K562 (cell line): Measurements from ENCODE around the gene ADARB2. TPM values are rescaled to one million over a fixed set of nuclear protein-coding genes. Genes with fewer than 3 reads are reported as not detected.

Source experiments
- ATAC-seq: fragments of 200-7000 bp; cut with Tn5 transposase; 3 replicates; pipeline ENCODE4 v1.9.1; 2020; ENCODE audit warnings: moderate library complexity
- BruUV-seq: library from RNA; stranded (reverse); fragments of 400-500 nt; replicated peaks from 2 replicates; lab custom pipeline; 2021; lab: Mats Ljungman, UMichigan
- CTCF ChIA-PET: fragments of 300-600 bp; formaldehyde crosslinking; extraction: SDS; loops from one replicate; lab custom pipeline; 2021; ENCODE audit warnings: low intra/inter-chr PET ratio; lab: Yijun Ruan, JAX
- POLR2A ChIA-PET: fragments of 300-600, 350-650 bp; sonication (Branson Sonifier 250); formaldehyde crosslinking; extraction: SDS; loops from one replicate; lab custom pipeline; 2021; ENCODE audit warnings: antibody characterized with exemption, inconsistent platforms; lab: Yijun Ruan, JAX
- DNase-seq, 4 experiments: peaks; one replicate each; pipeline versions ENCODE4 v3.0.0 to v3.0.0-alpha.2; 2011 to 2018; ENCODE audit warnings: low spot score in 3 of 4, mixed read lengths in 3 of 4; ENCODE audit errors: extremely low read depth in 1 of 4
- FAIRE-seq: peaks from 2 replicates; lab custom pipeline; 2011; peaks lifted over from hg19 to GRCh38; lab: Jason Lieb, UNC
- H2AFZ ChIP-seq: 2 replicates; pipeline ENCODE4 v1.6.0; 2011; ENCODE audit warnings: low read depth, low read length, control low read depth, inconsistent platforms
- H3K27ac ChIP-seq: fragments of 200-600 bp; 3 replicates; pipeline ENCODE4 v1.8.0; 2011; ENCODE audit warnings: low read depth, mild to moderate bottlenecking, control low read depth, inconsistent platforms, low read length, moderate library complexity, mixed read lengths; ENCODE audit errors: extremely low read depth
- H3K27me3 ChIP-seq, 2 experiments: fragments of 300-600 bp in 1 of 2; 2 replicates in 1 of 2; 3 replicates in 1 of 2; pipeline versions ENCODE4 v1.6.0 to v1.8.0; 2011; ENCODE audit warnings: inconsistent platforms in 2 of 2, low read length in 2 of 2, mild to moderate bottlenecking in 1 of 2, mixed read lengths in 1 of 2, moderate library complexity in 1 of 2; ENCODE audit not compliant: control insufficient read depth in 2 of 2, insufficient read depth in 2 of 2
- H3K36me3 ChIP-seq: fragments of 300-600 bp; 3 replicates; pipeline ENCODE4 v1.8.0; 2011; ENCODE audit warnings: mild to moderate bottlenecking, low read length, inconsistent platforms; ENCODE audit not compliant: control insufficient read depth, insufficient read depth
- H3K4me1 ChIP-seq, 2 experiments: fragments of 200-600 bp in 1 of 2; replicated peaks in 1 of 2; 2 replicates in 1 of 2; 3 replicates in 1 of 2; pipeline versions ENCODE4 v1.5.1 to v1.8.0; 2011; ENCODE audit warnings: inconsistent platforms in 2 of 2, low read length in 2 of 2, mild to moderate bottlenecking in 1 of 2, mixed read lengths in 1 of 2, moderate library complexity in 1 of 2; ENCODE audit not compliant: control insufficient read depth in 2 of 2, insufficient read depth in 2 of 2
- H3K4me2 ChIP-seq: 2 replicates; pipeline ENCODE4 v1.6.1; 2011; ENCODE audit warnings: low read length, control low read depth, inconsistent platforms, mixed read lengths; ENCODE audit not compliant: insufficient read depth
- H3K4me3 ChIP-seq: fragments of 200-600 bp; sonication (generic), shearing (Covaris generic); 2 replicates; pipeline ENCODE4 v1.5.1; 2016; ENCODE audit warnings: control low read depth, inconsistent platforms
- H3K79me2 ChIP-seq: fragments of 200-600 bp; 3 replicates; pipeline ENCODE4 v1.8.0; 2011; ENCODE audit warnings: low read length, inconsistent platforms; ENCODE audit not compliant: control insufficient read depth, insufficient read depth
- H3K9ac ChIP-seq, 2 experiments: 2 replicates each; pipeline versions ENCODE4 v1.6.0 to v1.6.1; 2011; ENCODE audit warnings: low read depth in 2 of 2, low read length in 2 of 2, control low read depth in 1 of 2, inconsistent platforms in 1 of 2, mild to moderate bottlenecking in 1 of 2, mixed read lengths in 1 of 2; ENCODE audit not compliant: insufficient read depth in 1 of 2
- H3K9me1 ChIP-seq: one replicate; pipeline ENCODE4 v1.6.0; 2011; ENCODE audit warnings: inconsistent platforms, mild to moderate bottlenecking, low read length, moderate library complexity; ENCODE audit not compliant: control insufficient read depth, insufficient read depth
- H3K9me3 ChIP-seq: replicated peaks from 2 replicates; pipeline ENCODE4 v1.5.1; 2011; ENCODE audit warnings: low read depth, low read length, inconsistent platforms; ENCODE audit not compliant: control insufficient read depth, insufficient read depth
- H4K20me1 ChIP-seq: replicated peaks from 2 replicates; pipeline ENCODE4 v1.6.1; 2011; ENCODE audit warnings: low read length, inconsistent platforms, mixed read lengths; ENCODE audit not compliant: control insufficient read depth, insufficient read depth
- CAMTA2 ChIP-seq: fragments of 250-450 bp; sonication (Bioruptor Pico); conservative IDR thresholded peaks from 2 replicates; pipeline ENCODE4 v1.5.1; 2022
- CBX8 ChIP-seq: fragments of 200-600 bp; sonication (generic); IDR thresholded peaks from 2 replicates; pipeline ENCODE4 v1.6.1; 2012; ENCODE audit warnings: borderline replicate concordance, mixed run types, low read depth, mild to moderate bottlenecking, moderate library complexity, mixed read lengths, low read length, control low read depth, inconsistent platforms; ENCODE audit not compliant: poor library complexity, severe bottlenecking; ENCODE audit errors: extremely low read depth
- GABPB2 ChIP-seq: fragments of 250-450 bp; sonication (Bioruptor Pico); conservative IDR thresholded peaks from 2 replicates; pipeline ENCODE4 v1.5.1; 2021; ENCODE audit warnings: mild to moderate bottlenecking
- ILK ChIP-seq: fragments of 450-650 bp; IDR thresholded peaks from 2 replicates; pipeline ENCODE4 v1.6.1; 2016; ENCODE audit warnings: missing genetic modification characterization, low read depth, mild to moderate bottlenecking, missing compliant biosample characterization, moderate library complexity, borderline replicate concordance
- NCOA2 ChIP-seq, 2 experiments: fragments of 450-650 bp; IDR thresholded peaks; 2 replicates each; pipeline ENCODE4 v1.6.1; 2018; ENCODE audit warnings: mild to moderate bottlenecking in 2 of 2, moderate library complexity in 1 of 2; ENCODE audit not compliant: partially characterized antibody in 2 of 2
- NFE2 ChIP-seq: IDR thresholded peaks from 2 replicates; pipeline ENCODE4 v1.6.1; 2014; ENCODE audit warnings: antibody characterized with exemption, low read depth
- NFYB ChIP-seq: IDR thresholded peaks from 2 replicates; pipeline ENCODE4 v1.6.1; 2011; ENCODE audit warnings: mild to moderate bottlenecking, moderate library complexity; ENCODE audit not compliant: insufficient read length; ENCODE audit errors: extremely low read depth
- NKRF ChIP-seq: fragments of 450-650 bp; IDR thresholded peaks from 2 replicates; pipeline ENCODE4 v1.6.1; 2016; ENCODE audit warnings: borderline replicate concordance
- PTRF ChIP-seq: fragments of 450-650 bp; IDR thresholded peaks from 2 replicates; pipeline ENCODE4 v1.6.1; 2016; ENCODE audit warnings: mild to moderate bottlenecking, missing genetic modification characterization, missing compliant biosample characterization
- PURB ChIP-seq: sonication (generic); formaldehyde crosslinking; IDR thresholded peaks from 2 replicates; pipeline ENCODE4 v1.9.0; 2021; ENCODE audit warnings: low read depth, mild to moderate bottlenecking, missing genetic modification reagents
- PYGO2 ChIP-seq: fragments of 450-650 bp; IDR thresholded peaks from 2 replicates; pipeline ENCODE4 v1.6.1; 2016; ENCODE audit warnings: mild to moderate bottlenecking, missing genetic modification characterization, moderate library complexity, missing compliant biosample characterization
- TBL1XR1 ChIP-seq, 2 experiments: IDR thresholded peaks; 2 replicates each; pipeline ENCODE4 v1.6.1; 2012; ENCODE audit warnings: improper control_type of control experiment in 2 of 2, low read length in 2 of 2, mild to moderate bottlenecking in 1 of 2
- ZC3H4 ChIP-seq: sonication (generic); formaldehyde crosslinking; IDR thresholded peaks from 2 replicates; pipeline ENCODE4 v1.9.0; 2021; ENCODE audit warnings: missing genetic modification reagents, borderline replicate concordance
- ZEB2 ChIP-seq: fragments of 450-650 bp; IDR thresholded peaks from 2 replicates; pipeline ENCODE4 v1.6.1; 2016
- ZNF436 ChIP-seq: fragments of 250-450, 450-650 bp; sonication (Bioruptor Pico); formaldehyde crosslinking; IDR thresholded peaks from 2 replicates; pipeline ENCODE4 v1.7.0; 2020; ENCODE audit warnings: mild to moderate bottlenecking
- ZNF707 ChIP-seq: fragments of 250-450 bp; sonication (Bioruptor Pico); conservative IDR thresholded peaks from 2 replicates; pipeline ENCODE4 v1.8.0; 2022; ENCODE audit warnings: inconsistent platforms, mild to moderate bottlenecking, moderate library complexity
- WGBS: fragments of 100-300 bp; shearing (Covaris generic); methylation state at CpG from one replicate; pipeline ENCODE4 v1.1.6; 2016; ENCODE audit warnings: low coverage, mixed read lengths; ENCODE audit not compliant: insufficient coverage; ENCODE audit errors: missing lambda C conversion rate; 5-methylcytosine and 5-hydroxymethylcytosine counted together
- in situ Hi-C: fragments of 300-500 bp; cut with MboI; formaldehyde crosslinking; loops from 4 replicates; pipeline ENCODE4 v1.15.0; 2018; ENCODE audit warnings: inconsistent platforms, mixed read lengths
- intact Hi-C: fragments of 100-400 bp; cut with micrococcal nuclease; formaldehyde crosslinking; loops from 2 replicates; pipeline ENCODE4 v1.14.2; 2022
- polyA plus RNA-seq, 8 experiments: library from polyadenylated mRNA; depleted of rRNA in 4 of 8; stranded (reverse) in 5 of 8; unstranded in 3 of 8; fragments of >200 nt; fragmentation: Nextera tagmentation in 2 of 8; fragmentation: Illumina TruSeq in 1 of 8; extraction: Ambion mirVana in 2 of 8; extraction: Trizol in 1 of 8; gene quantifications; 2 replicates each; pipeline versions ENCODE4 v1.2.1 to v1.2.3, GENCODE V29; 2011 to 2014; ENCODE audit warnings: inconsistent platforms in 1 of 8, missing spikeins in 1 of 8
- total RNA-seq, 7 experiments: library from RNA; depleted of rRNA in 6 of 7; stranded (reverse); fragments of >200 nt in 6 of 7; fragmentation: Illumina TruSeq in 2 of 7; extraction: Trizol in 2 of 7; gene quantifications; 2 replicates each; pipeline versions ENCODE4 v1.2.1 to v1.2.3, GENCODE V29; 2011 to 2021; ENCODE audit warnings: low replicate concordance in 1 of 7
- TF ChIP-seq, protein P1 (sequence below): fragments of 450-650 bp; IDR thresholded peaks from 2 replicates; pipeline ENCODE4 v1.6.1; 2018; ENCODE audit warnings: mild to moderate bottlenecking, low read depth; ENCODE audit not compliant: partially characterized antibody

Gene ADARB2
- total and polyA plus RNA-seq, 9 of the 15 experiments (the other 6 are each of a cell fraction or from before 2014, with no cell fraction given) = not detected

GRCh38 chr10:1159131-1160061 is 577.9 kb downstream of the ADARB2 start:
- Histone ChIP-seq H3K9me3 (peaks cover 2% of the 10 kb centered on the region; the same call in 1 of the 2 replicates), H3K9me1 (no peaks in the 10 kb centered on the region), H3K9ac (peak overlapping the region; percentile 90 to 96), H3K4me1 (peaks cover 7 to 32% of the 10 kb centered on the region in 2 experiments; a peak in 4 of 5 replicates), H3K27me3 (peaks cover 0 to 25% of the 10 kb centered on the region in 2 experiments; a peak in 1 of 5 replicates), H2AFZ (peak overlapping the region; percentile 93), H3K27ac (peak overlapping the region; percentile 89), H3K4me3 (peak overlapping the region; percentile 50), H3K79me2 (peaks cover 29% of the 10 kb centered on the region), H3K36me3 (peaks cover 40% of the 10 kb centered on the region), H4K20me1 (no peaks in the 10 kb centered on the region), H3K4me2 (peak overlapping the region; percentile 77)
- ChIA-PET POLR2A (interaction anchor here (0.6 to 1.3 kb wide), 4 partner anchors 11 to 262 kb away, joined by 3 read pairs; no protein-coding TSS in a partner anchor), CTCF (no interaction called here)
- TSS peak; percentile 68 for BruUV-seq
- FAIRE-seq = peak; percentile 94
- DNase-seq = peak; percentile 59 to 91 (median 62)
- intact Hi-C loops (no loop called here), in situ Hi-C loops (no loop called here)
- 8% methylated on average over 54 of the region's 59 CpGs for WGBS
- peak; percentile 94 for ATAC-seq
- TF ChIP-seq NCOA2 (IDR thresholded peaks at IDR 0.05; ENCODE audit: partially characterized antibody in 2 of 2) = no peak
- no peak for TF ChIP-seq CBX8
- no peak for TF ChIP-seq CAMTA2
- TF ChIP-seq PURB = no peak
- TF ChIP-seq ZNF436 (CRISPR knock-in tag) = no peak
- no peak for TF ChIP-seq ZC3H4 (CRISPR knock-in tag)
- peak; percentile 38; the same call in 1 of the 2 replicates for TF ChIP-seq NFE2
- no peak for TF ChIP-seq PTRF (tag)
- no peak for TF ChIP-seq GABPB2 (CRISPR knock-in tag)
- TF ChIP-seq, protein P1, sequence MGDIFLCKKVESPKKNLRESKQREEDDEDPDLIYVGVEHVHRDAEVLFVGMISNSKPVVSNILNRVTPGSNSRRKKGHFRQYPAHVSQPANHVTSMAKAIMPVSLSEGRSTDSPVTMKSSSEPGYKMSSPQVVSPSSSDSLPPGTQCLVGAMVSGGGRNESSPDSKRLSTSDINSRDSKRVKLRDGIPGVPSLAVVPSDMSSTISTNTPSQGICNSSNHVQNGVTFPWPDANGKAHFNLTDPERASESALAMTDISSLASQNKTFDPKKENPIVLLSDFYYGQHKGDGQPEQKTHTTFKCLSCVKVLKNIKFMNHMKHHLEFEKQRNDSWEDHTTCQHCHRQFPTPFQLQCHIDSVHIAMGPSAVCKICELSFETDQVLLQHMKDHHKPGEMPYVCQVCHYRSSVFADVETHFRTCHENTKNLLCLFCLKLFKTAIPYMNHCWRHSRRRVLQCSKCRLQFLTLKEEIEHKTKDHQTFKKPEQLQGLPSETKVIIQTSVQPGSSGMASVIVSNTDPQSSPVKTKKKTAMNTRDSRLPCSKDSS = no peak
- no peak for TF ChIP-seq ZNF707 (CRISPR knock-in tag)
- TF ChIP-seq ILK (tag) = no peak
- 0 out of 2 replicates have a peak, but pooled peaks have one; percentile 9 for TF ChIP-seq NKRF
- TF ChIP-seq PYGO2 (tag) = no peak
- peak in 1 of 2 experiments; percentile 96; a peak in 3 of 4 replicates for TF ChIP-seq TBL1XR1 (IDR thresholded peaks at IDR 0.05; ENCODE audit: low read length in 2 of 2)
- no peak for TF ChIP-seq NFYB
- no peak for TF ChIP-seq ZEB2
